Coronary artery (tissue), 2 donors: ENCODE measurements around the gene NCS1.
A peak's percentile ranks its signal among the peaks of the same experiment; 100 is the strongest.
"Not testable (repeated sequence)": the region's sequence is repeated elsewhere in the genome, so short reads cannot be mapped to it uniquely, and the experiment has no call there.

Experiments used
- DNase-seq: peaks from one replicate; pipeline ENCODE4 v3.0.0-alpha.2; 2017; ENCODE audit warnings: low spot score
- H3K27ac ChIP-seq, 2 donors: fragments of 200-600 bp; sonication (generic); one replicate each; pipeline ENCODE4 v1.5.1; 2016 to 2019
- H3K4me3 ChIP-seq: fragments of 200-600 bp; sonication (generic); 2 replicates; pipeline ENCODE4 v1.5.1; 2016; ENCODE audit warnings: mild to moderate bottlenecking, moderate library complexity
- CTCF ChIP-seq: fragments of 200-600 bp; sonication (generic); IDR thresholded peaks from one replicate; pipeline ENCODE4 v1.5.1; 2019; ENCODE audit warnings: antibody characterized with exemption

The NCS1 gene

GRCh38 chr9:130254747-130255630, 82.8 kb downstream of the NCS1 start:
- Histone ChIP-seq H3K4me3 (no peak overlapping the region), H3K27ac (no peak overlapping the region)
- peak; percentile 28 for DNase-seq
- TF ChIP-seq CTCF: no peak

- Histone ChIP-seq H3K4me3 (no peak overlapping the region), H3K27ac (no peak overlapping the region)
- TF ChIP-seq CTCF: no peak
- peak; percentile 21 for DNase-seq
Observed at GRCh38 chr9:130255631-130256134, 83.5 kb downstream of the NCS1 start.

GRCh38 chr9:130256644-130257043, 84.4 kb downstream of the NCS1 start:
- Histone ChIP-seq H3K4me3 (no peak overlapping the region), H3K27ac (no peak overlapping the region)
- TF ChIP-seq CTCF: no peak
- no peak for DNase-seq

- not testable (repeated sequence) for H3K4me3 ChIP-seq, H3K27ac ChIP-seq, DNase-seq
Observed at GRCh38 chr9:130258137-130258536, 85.9 kb downstream of the NCS1 start.

GRCh38 chr9:130259044-130259443, 86.8 kb downstream of the NCS1 start:
- no peak overlapping the region for H3K4me3 ChIP-seq
- TF ChIP-seq CTCF: no peak
- no peak for DNase-seq
- H3K27ac ChIP-seq: no peak overlapping the region

- H3K4me3 ChIP-seq: no peak overlapping the region
- no peak overlapping the region for H3K27ac ChIP-seq
- no peak for TF ChIP-seq CTCF
- no peak for DNase-seq
Observed at GRCh38 chr9:130260816-130261765, 88.9 kb downstream of the NCS1 start.

GRCh38 chr9:130262061-130262745, 90.0 kb downstream of the NCS1 start:
- DNase-seq: no peak
- TF ChIP-seq CTCF: no peak
- Histone ChIP-seq H3K27ac (no peak overlapping the region), H3K4me3 (no peak overlapping the region)
